WTC11 (cell line): ENCODE measurements around the gene HES1. TPM values are rescaled to one million over a fixed set of nuclear protein-coding genes. Genes with fewer than 3 reads are reported as not detected.

Source experiments
- ATAC-seq: fragments of 200-7000 bp; cut with Tn5 transposase; 2 replicates; pipeline ENCODE4 v1.10.0; 2021; ENCODE audit warnings: mild to moderate bottlenecking, moderate library complexity
- CTCF ChIA-PET: fragments of 300-600 bp; sonication (Branson Sonifier 250); formaldehyde crosslinking; loops from one replicate; lab custom pipeline; 2021; ENCODE audit warnings: antibody characterized with exemption; lab: Charles Lee
- POLR2A ChIA-PET: fragments of 350-600 bp; sonication (Branson Sonifier 250); formaldehyde crosslinking; loops from one replicate; lab custom pipeline; 2021; ENCODE audit warnings: antibody characterized with exemption; lab: Charles Lee
- DNase-seq: peaks from one replicate; pipeline ENCODE4 v3.0.0; 2021; ENCODE audit warnings: low spot score
- H3K27ac Mint-ChIP-seq: 2 replicates; pipeline ENCODE4 v1.8.0; 2021; ENCODE audit warnings: mixed read lengths
- H3K27me3 Mint-ChIP-seq: 2 replicates; pipeline ENCODE4 v1.8.0; 2021; ENCODE audit warnings: low read depth, mild to moderate bottlenecking, moderate library complexity, mixed read lengths
- H3K36me3 Mint-ChIP-seq: 2 replicates; pipeline ENCODE4 v1.8.0; 2021; ENCODE audit warnings: mixed read lengths
- H3K4me1 Mint-ChIP-seq: 2 replicates; pipeline ENCODE4 v1.8.0; 2022; ENCODE audit warnings: mixed read lengths
- H3K4me3 Mint-ChIP-seq: 2 replicates; pipeline ENCODE4 v1.8.0; 2021; ENCODE audit warnings: mild to moderate bottlenecking, moderate library complexity, mixed read lengths
- H3K9me3 Mint-ChIP-seq: 2 replicates; pipeline ENCODE4 v1.8.0; 2021; ENCODE audit warnings: mixed read lengths
- ATF2 ChIP-seq: sonication (generic); formaldehyde crosslinking; IDR thresholded peaks from 2 replicates; pipeline ENCODE4 v1.8.1; 2022; ENCODE audit warnings: low read depth, missing genetic modification reagents, borderline replicate concordance
- ATF3 ChIP-seq: sonication (generic); formaldehyde crosslinking; conservative IDR thresholded peaks from 2 replicates; pipeline ENCODE4 v1.8.1; 2022; ENCODE audit warnings: mild to moderate bottlenecking, missing genetic modification reagents
- CTCF ChIP-seq: fragments of 200-600 bp; IDR thresholded peaks from 2 replicates; pipeline ENCODE4 v1.8.0; 2022; ENCODE audit warnings: antibody characterized with exemption
- ELF4 ChIP-seq: sonication (generic); formaldehyde crosslinking; IDR thresholded peaks from 2 replicates; pipeline ENCODE4 v1.8.1; 2022; ENCODE audit warnings: low read depth, mild to moderate bottlenecking, moderate library complexity, missing genetic modification reagents
- ESRRA ChIP-seq: sonication (generic); formaldehyde crosslinking; IDR thresholded peaks from 2 replicates; pipeline ENCODE4 v1.8.1; 2022; ENCODE audit warnings: mild to moderate bottlenecking, missing genetic modification reagents, borderline replicate concordance
- FOXJ3 ChIP-seq: sonication (generic); formaldehyde crosslinking; IDR thresholded peaks from 2 replicates; pipeline ENCODE4 v1.9.0; 2021; ENCODE audit warnings: missing genetic modification reagents, mild to moderate bottlenecking, borderline replicate concordance
- MAX ChIP-seq: sonication (generic); formaldehyde crosslinking; IDR thresholded peaks from 2 replicates; pipeline ENCODE4 v1.8.0; 2022; ENCODE audit warnings: mild to moderate bottlenecking, missing genetic modification reagents
- MLX ChIP-seq: sonication (generic); formaldehyde crosslinking; IDR thresholded peaks from 2 replicates; pipeline ENCODE4 v1.8.1; 2023; ENCODE audit warnings: mild to moderate bottlenecking, missing genetic modification reagents, moderate library complexity
- NFYB ChIP-seq: sonication (generic); formaldehyde crosslinking; conservative IDR thresholded peaks from 2 replicates; pipeline ENCODE4 v1.8.0; 2022; ENCODE audit warnings: low read depth, missing genetic modification reagents
- NR3C1 ChIP-seq: sonication (generic); formaldehyde crosslinking; conservative IDR thresholded peaks from 2 replicates; pipeline ENCODE4 v1.8.1; 2023; ENCODE audit warnings: low read depth, mild to moderate bottlenecking, missing genetic modification reagents
- PREB ChIP-seq: sonication (generic); formaldehyde crosslinking; IDR thresholded peaks from 2 replicates; pipeline ENCODE4 v1.8.1; 2022; ENCODE audit warnings: mild to moderate bottlenecking, missing genetic modification reagents, moderate library complexity, borderline replicate concordance
- RORB ChIP-seq: fragments of 250-450 bp; sonication (Bioruptor Pico); IDR thresholded peaks from 2 replicates; pipeline ENCODE4 v1.9.0; 2021; ENCODE audit warnings: mild to moderate bottlenecking
- TCF7 ChIP-seq: sonication (generic); formaldehyde crosslinking; IDR thresholded peaks from 2 replicates; pipeline ENCODE4 v1.8.0; 2022; ENCODE audit warnings: mild to moderate bottlenecking, low read depth, missing genetic modification reagents, moderate library complexity
- TEAD1 ChIP-seq: sonication (generic); formaldehyde crosslinking; IDR thresholded peaks from 2 replicates; pipeline ENCODE4 v1.8.0; 2022; ENCODE audit warnings: mild to moderate bottlenecking, missing genetic modification reagents
- ZNF121 ChIP-seq: sonication (generic); formaldehyde crosslinking; IDR thresholded peaks from 2 replicates; pipeline ENCODE4 v1.8.0; 2023; ENCODE audit warnings: missing genetic modification reagents
- ZNF138 ChIP-seq: sonication (generic); formaldehyde crosslinking; conservative IDR thresholded peaks from 2 replicates; pipeline ENCODE4 v1.8.1; 2022; ENCODE audit warnings: mild to moderate bottlenecking, moderate library complexity, missing genetic modification reagents
- ZNF317 ChIP-seq: sonication (generic); formaldehyde crosslinking; IDR thresholded peaks from 2 replicates; pipeline ENCODE4 v1.8.1; 2023; ENCODE audit warnings: low read depth, mild to moderate bottlenecking, moderate library complexity, missing genetic modification reagents, borderline replicate concordance
- ZNF423 ChIP-seq: fragments of 250-450 bp; sonication (Bioruptor Pico); IDR thresholded peaks from 2 replicates; pipeline ENCODE4 v2.1.2; 2022; ENCODE audit warnings: mild to moderate bottlenecking, moderate library complexity
- ZNF532 ChIP-seq: fragments of 250-450 bp; sonication (Bioruptor Pico); IDR thresholded peaks from 2 replicates; pipeline ENCODE4 v1.9.0; 2021; ENCODE audit warnings: mild to moderate bottlenecking, borderline replicate concordance
- total RNA-seq: library from RNA; stranded (reverse); gene quantifications from 3 replicates; pipeline ENCODE4 v1.2.3, GENCODE V29; 2021

The HES1 gene
- total RNA-seq, 1 experiment from 2014 or later, result 28.4 TPM

GRCh38 chr3:194180570-194180969, 44.6 kb downstream of the HES1 start:
- no peaks in the 10 kb centered on the region for H3K36me3 Mint-ChIP-seq
- H3K27me3 Mint-ChIP-seq, result no peaks in the 10 kb centered on the region; the same call in none of the 2 replicates
- no peak overlapping the region for H3K27ac Mint-ChIP-seq
- DNase-seq (no peak), ATAC-seq (no peak)
- H3K9me3 Mint-ChIP-seq, result no peaks in the 10 kb centered on the region
- no peak for TF ChIP-seq ZNF423 (CRISPR knock-in tag)
- TF ChIP-seq NR3C1 (CRISPR knock-in tag), result no peak
- TF ChIP-seq RORB (CRISPR knock-in tag), result no peak
- no peak for TF ChIP-seq ELF4
- TF ChIP-seq ZNF138 (CRISPR knock-in tag), result no peak
- no peak for TF ChIP-seq TCF7 (CRISPR knock-in tag)
- TF ChIP-seq FOXJ3, result no peak
- TF ChIP-seq NFYB (CRISPR knock-in tag), result no peak
- no peak for TF ChIP-seq MAX (CRISPR knock-in tag)
- TF ChIP-seq MLX (CRISPR knock-in tag), result no peak
- no peak for TF ChIP-seq TEAD1 (CRISPR knock-in tag)
- TF ChIP-seq ZNF121, result no peak
- TF ChIP-seq PREB (CRISPR knock-in tag), result no peak
- TF ChIP-seq ATF2 (CRISPR knock-in tag), result no peak
- TF ChIP-seq ESRRA, result no peak
- TF ChIP-seq CTCF, result no peak
- TF ChIP-seq ZNF532, result no peak
- TF ChIP-seq ZNF317 (CRISPR knock-in tag), result no peak
- TF ChIP-seq ATF3 (CRISPR knock-in tag), result no peak
- ChIA-PET CTCF (interaction anchor here (0.7 kb wide), 1 partner anchor 18 kb away, joined by 3 read pairs; no protein-coding TSS in a partner anchor), POLR2A (no interaction called here)
- peaks cover 44% of the 10 kb centered on the region for H3K4me1 Mint-ChIP-seq
- H3K4me3 Mint-ChIP-seq, result no peak overlapping the region
